ENCODE results near the gene POU6F2. TPM values are rescaled to one million over a fixed set of nuclear protein-coding genes. Genes with fewer than 3 reads are reported as not detected.
"Not testable (repeated sequence)": the region's sequence is repeated elsewhere in the genome, so short reads cannot be mapped to it uniquely, and the experiment has no call there.

POU6F2 gene
- total and polyA plus RNA-seq, 2 donors (not counting 1 experiment from before 2014, with no cell fraction given) = 0.47 TPM; not detected in 1

GRCh38 chr7:38942431-38943051 is 35.2 kb upstream of the POU6F2 start:
- no peak overlapping the region for H3K4me3 Mint-ChIP-seq
- ChIA-PET POLR2A (no interaction called here), CTCF (no interaction called here)

GRCh38 chr7:38947541-38947940 is 30.2 kb upstream of the POU6F2 start:
- H3K36me3 ChIP-seq (replicated peaks in 1 of 2; ENCODE audit: control extremely low read depth in 1 of 2, control insufficient read depth in 1 of 2, extremely low read depth in 1 of 2, insufficient read depth in 2 of 2, low read length in 1 of 2); H3K4me3 ChIP-seq (ENCODE audit: control extremely low read depth in 1 of 5, extremely low read depth in 1 of 5, insufficient read depth in 1 of 5, low read depth in 2 of 5, low read length in 4 of 5); intact Hi-C loops (cut with micrococcal nuclease); H3K9me3 ChIP-seq (ENCODE audit: control extremely low read depth in 1 of 3, control insufficient read depth in 2 of 3, insufficient read depth in 1 of 3, low read length in 2 of 3); DNase-seq; POLR2A ChIA-PET; H3K9ac ChIP-seq (ENCODE audit: low read length); H3K27me3 ChIP-seq (replicated peaks in 1 of 4; ENCODE audit: control extremely low read depth in 1 of 4, control insufficient read depth in 3 of 4, insufficient read depth in 4 of 4, low read length in 3 of 4); H3K27ac Mint-ChIP-seq; H3K9me3 Mint-ChIP-seq (ENCODE audit: insufficient read depth); H4K20me1 ChIP-seq (ENCODE audit: control insufficient read depth, insufficient read depth, low read length, poor library complexity, severe bottlenecking); H3K4me3 Mint-ChIP-seq; H2AFZ ChIP-seq (ENCODE audit: insufficient read depth, low read depth, low read length, poor library complexity, severe bottlenecking); H3K79me2 ChIP-seq (ENCODE audit: control insufficient read depth, insufficient read depth, low read length); H3K4me2 ChIP-seq (replicated peaks; ENCODE audit: low read depth, low read length, poor library complexity, severe bottlenecking); H3K4me1 ChIP-seq (ENCODE audit: control insufficient read depth in 2 of 2, insufficient read depth in 2 of 2, low read length in 2 of 2); H3K27ac ChIP-seq (ENCODE audit: low read length in 2 of 2); ATAC-seq (ENCODE audit: low read depth); H3K4me1 Mint-ChIP-seq: not testable (repeated sequence)
- CTCF ChIA-PET = interaction anchor here (0.7 kb wide), 1 partner anchor 77 kb away, joined by 3 read pairs; no protein-coding TSS in a partner anchor
- WGBS (ENCODE audit: insufficient coverage) = 100% methylated on average over 1 of the region's 4 CpGs
- peaks cover 16% of the 10 kb centered on the region for H3K27me3 Mint-ChIP-seq

More at GRCh38 chr7:38942431-38943051, 35.2 kb upstream of the POU6F2 start:
- Mint-ChIP-seq H3K27me3 (peaks cover 11% of the 10 kb centered on the region), H3K9me3 (ENCODE audit: insufficient read depth) (no peaks in the 10 kb centered on the region), H3K4me1 (no peaks in the 10 kb centered on the region), H3K27ac (no peak overlapping the region)
- WGBS (ENCODE audit: insufficient coverage) = 100% methylated on average over 1 of the region's 4 CpGs
- Histone ChIP-seq H3K4me1 (ENCODE audit: control insufficient read depth in 2 of 2, insufficient read depth in 2 of 2, low read length in 2 of 2) (no peaks in the 10 kb centered on the region), H3K9me3 (ENCODE audit: control extremely low read depth in 1 of 3, control insufficient read depth in 2 of 3, insufficient read depth in 1 of 3, low read length in 2 of 3) (no peaks in the 10 kb centered on the region), H3K4me2 (replicated peaks; ENCODE audit: low read depth, low read length, poor library complexity, severe bottlenecking) (no peak overlapping the region), H3K27me3 (replicated peaks in 1 of 4; ENCODE audit: control extremely low read depth in 1 of 4, control insufficient read depth in 3 of 4, insufficient read depth in 4 of 4, low read length in 3 of 4) (no peaks in the 10 kb centered on the region), H3K9ac (ENCODE audit: low read length) (no peak overlapping the region), H3K36me3 (replicated peaks in 1 of 2; ENCODE audit: control extremely low read depth in 1 of 2, control insufficient read depth in 1 of 2, extremely low read depth in 1 of 2, insufficient read depth in 2 of 2, low read length in 1 of 2) (no peaks in the 10 kb centered on the region), H3K79me2 (ENCODE audit: control insufficient read depth, insufficient read depth, low read length) (no peaks in the 10 kb centered on the region), H3K4me3 (ENCODE audit: control extremely low read depth in 1 of 5, extremely low read depth in 1 of 5, insufficient read depth in 1 of 5, low read depth in 2 of 5, low read length in 4 of 5) (no peak overlapping the region), H4K20me1 (ENCODE audit: control insufficient read depth, insufficient read depth, low read length, poor library complexity, severe bottlenecking) (no peaks in the 10 kb centered on the region), H2AFZ (ENCODE audit: insufficient read depth, low read depth, low read length, poor library complexity, severe bottlenecking) (no peak overlapping the region), H3K27ac (ENCODE audit: low read length in 2 of 2) (no peak overlapping the region)
- DNase-seq (no peak), ATAC-seq (ENCODE audit: low read depth) (no peak)
- intact Hi-C loops (cut with micrococcal nuclease) = no loop called here
- no peak for TF ChIP-seq EZH2 (IDR thresholded peaks at IDR 0.05; ENCODE audit: borderline replicate concordance, insufficient read depth, low read depth, low read length, poor library complexity, severe bottlenecking)
- no peak for TF ChIP-seq CTCF (IDR thresholded peaks at IDR 0.05)
